Cardiac septum (tissue), 1 donor: ENCODE measurements around the gene SHISA9. TPM values are rescaled to one million over a fixed set of nuclear protein-coding genes. Genes with fewer than 3 reads are reported as not detected.

Experiments used
- DNase-seq: peaks from one replicate; pipeline ENCODE4 v3.0.0-alpha.2; 2020; ENCODE audit warnings: low spot score
- intact Hi-C: fragments of 100-400 bp; cut with DNase I; formaldehyde crosslinking; loops from one replicate; pipeline ENCODE4 v1.14.0; 2022
- total RNA-seq: library from RNA; stranded (reverse); fragmentation: NEBNext Ultra II Directional; extraction: Animal tissue kit (Norgen Biotek cat#: 25700); gene quantifications from one replicate; pipeline ENCODE4 v1.2.1, GENCODE V29; 2021
- donor health status: DM: no; HTN: no; CAD: no.

SHISA9 gene
- total RNA-seq, 1 donor from 2014 or later = 0.27 TPM

DNA sequence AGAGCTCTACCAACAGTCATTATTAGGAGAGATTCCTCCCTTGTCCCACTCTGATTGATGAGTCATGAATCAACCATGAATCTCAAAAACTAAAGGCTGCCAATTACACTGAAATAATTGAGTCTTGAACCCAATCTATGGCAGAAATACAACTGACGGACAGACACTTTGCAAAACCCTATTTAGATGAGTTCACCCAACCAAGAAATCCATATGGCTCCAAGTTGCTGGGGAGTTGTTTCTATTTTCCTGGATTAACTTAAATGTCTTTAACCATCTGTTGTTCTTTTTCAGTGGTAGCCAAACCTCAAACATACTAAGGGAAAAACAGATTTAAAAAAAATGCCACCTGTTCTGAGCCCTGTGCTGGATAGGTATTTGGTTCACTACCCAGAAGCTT is 151.0 kb downstream of the SHISA9 start:
- intact Hi-C loops = no loop called here
- DNase-seq = no peak

DNA sequence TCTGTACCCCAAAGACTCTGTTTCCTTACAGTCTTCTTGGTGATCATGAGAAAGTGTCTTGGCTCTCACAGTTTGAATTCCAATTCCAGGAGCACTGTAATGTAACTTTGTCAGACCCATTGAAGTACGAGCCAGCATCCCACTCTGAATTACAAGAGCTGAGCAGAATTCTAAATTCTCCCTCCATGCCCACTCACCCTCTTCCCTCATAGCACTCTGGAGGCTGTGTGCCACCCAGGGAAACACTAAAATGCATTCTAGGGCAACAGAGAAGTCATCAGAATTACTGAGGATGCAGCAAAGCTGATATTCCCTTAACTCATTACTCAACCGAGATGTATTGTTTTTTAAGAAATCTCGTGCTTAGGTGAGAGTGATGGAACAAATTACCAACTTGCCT is 154.1 kb downstream of the SHISA9 start:
- intact Hi-C loops = no loop called here
- no peak for DNase-seq

DNA sequence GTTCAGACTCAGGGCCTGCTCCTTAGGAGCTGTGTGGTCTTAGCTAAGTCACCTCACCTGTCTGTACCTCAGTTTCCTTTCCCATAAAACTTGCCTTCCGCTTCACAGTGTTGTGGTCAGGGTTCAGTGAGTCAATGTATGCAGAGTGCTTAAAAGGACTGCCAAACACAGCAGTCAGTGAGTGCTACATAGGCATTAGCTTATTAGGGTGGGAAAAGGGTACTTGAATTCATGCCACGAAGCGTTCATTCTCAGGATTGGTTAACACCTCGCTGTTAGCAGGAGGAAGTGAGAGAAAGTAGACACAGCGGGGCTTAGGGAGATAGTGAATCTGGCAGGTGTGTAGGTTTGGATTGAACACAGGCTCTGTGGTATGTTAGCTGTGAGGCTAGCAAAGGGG is 155.2 kb downstream of the SHISA9 start:
- intact Hi-C loops = no loop called here
- no peak for DNase-seq

DNA sequence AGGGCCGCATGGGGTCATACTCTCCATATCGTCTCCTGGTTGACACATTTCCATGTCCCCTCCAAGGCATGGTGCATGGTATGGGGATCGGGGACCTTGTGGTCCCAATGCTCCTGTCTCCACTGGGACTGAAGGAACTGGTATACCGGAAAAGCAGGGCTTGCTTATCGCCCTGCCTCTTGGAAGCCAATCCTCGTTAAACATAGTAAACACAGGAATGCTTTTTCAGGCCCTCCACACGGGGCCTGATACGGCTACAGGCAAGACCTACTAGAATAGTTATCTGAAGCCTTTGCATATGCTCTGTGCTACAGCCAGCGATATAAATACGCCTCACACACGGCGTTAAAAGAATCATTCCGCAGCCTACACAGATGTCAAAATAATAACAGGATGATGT is 159.5 kb downstream of the SHISA9 start:
- DNase-seq = no peak
- intact Hi-C loops = no loop called here

DNA sequence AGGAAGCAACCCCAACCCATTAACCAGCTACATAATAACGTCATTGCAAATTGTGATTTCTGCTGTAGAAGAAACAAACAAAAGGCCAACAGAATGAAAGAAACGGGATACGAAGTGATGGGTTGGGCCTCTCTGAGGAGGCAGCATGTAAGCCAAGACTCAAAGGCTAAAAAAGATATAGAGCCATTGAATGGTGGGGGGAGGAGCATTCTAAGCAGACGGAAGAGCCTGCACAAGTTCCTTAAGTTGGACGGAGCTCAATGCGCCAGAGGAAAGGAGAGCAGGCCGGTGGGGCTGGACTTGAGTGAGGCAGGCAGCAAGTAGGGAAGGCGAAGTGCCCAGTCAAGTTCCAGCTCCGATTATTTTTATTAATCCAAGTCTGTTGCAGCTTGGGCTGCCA is 160.3 kb downstream of the SHISA9 start:
- intact Hi-C loops = no loop called here
- no peak for DNase-seq

DNA sequence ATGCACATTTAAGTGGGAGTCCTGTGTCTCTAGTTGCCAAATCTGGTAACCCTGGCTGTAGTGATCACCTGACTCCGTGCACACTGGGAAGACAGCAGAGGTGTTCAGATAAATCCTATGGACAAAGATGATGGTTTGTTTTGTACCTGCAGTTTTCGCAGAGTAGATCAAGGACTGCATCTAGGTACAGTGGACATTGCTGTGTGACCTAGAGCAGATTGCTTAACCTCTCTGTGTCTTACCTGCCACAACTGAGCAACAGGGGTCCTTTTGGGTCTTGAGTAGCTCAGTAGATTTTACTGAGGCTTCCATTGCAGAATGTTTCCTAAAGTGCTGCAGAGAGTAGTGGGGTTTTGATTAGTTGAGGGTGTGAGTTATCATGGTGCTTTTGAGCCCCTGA is 160.8 kb downstream of the SHISA9 start:
- DNase-seq = no peak

DNA sequence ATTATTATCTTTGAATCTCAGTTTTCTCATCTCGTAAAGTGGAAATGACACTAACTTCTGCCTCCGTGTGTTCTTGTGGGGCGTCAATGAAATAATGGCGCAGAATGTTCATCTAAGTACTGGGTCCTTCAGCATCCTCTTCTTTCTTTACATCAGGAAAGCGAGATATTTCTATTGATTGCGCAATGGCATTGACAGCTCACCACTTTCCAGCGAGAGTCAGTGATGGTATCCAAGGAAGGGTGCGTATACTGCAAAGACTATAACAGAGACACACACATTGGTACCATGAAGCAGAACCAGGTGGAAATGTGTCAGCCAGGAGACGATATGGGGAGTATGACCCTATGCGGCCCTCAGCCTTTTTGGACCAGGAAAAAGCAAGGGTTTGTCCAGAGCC is 162.1 kb downstream of the SHISA9 start:
- intact Hi-C loops = no loop called here
- DNase-seq = no peak

More for the DNA sequence above, 160.8 kb downstream of the SHISA9 start:
- intact Hi-C loops = no loop called here

DNA sequence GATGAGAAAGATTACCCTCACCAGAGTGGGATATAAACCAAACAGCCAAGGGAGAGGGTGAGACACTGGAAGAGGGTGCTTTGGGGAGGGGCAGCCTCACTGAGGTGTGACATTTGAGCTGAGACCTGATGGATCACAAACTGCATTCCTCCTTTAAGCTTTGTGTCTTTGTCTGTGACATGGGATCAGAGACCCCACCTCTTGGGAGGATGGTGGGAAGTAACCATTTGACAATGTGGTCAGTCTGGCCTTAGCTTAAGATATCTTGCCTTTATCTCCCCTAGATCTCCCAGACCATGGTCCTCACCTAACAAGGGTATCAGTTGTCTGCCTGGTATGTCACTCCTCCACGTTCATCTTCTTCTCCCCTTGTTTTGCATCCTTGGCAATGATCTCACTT is 163.4 kb downstream of the SHISA9 start:
- no peak for DNase-seq
- intact Hi-C loops = no loop called here

DNA sequence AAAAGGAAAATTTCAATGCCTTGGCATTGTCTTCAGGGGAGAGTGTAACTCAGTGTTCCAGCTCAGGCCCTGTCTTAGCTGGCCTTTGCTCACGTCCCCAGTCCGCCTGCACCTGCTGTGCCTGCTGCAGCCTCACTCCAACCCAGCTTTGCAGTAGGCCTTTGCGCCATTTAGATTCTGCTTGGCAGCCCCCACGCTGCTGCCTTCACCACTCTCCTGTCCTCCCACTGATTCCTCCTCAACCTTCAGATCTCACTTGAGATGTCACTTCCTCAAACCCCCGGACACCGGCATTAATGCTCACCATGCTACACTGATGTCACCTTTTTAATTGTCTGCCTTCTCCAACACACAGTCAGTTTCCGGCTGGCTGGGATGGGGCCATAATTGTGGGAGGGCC is 166.2 kb downstream of the SHISA9 start:
- no peak for DNase-seq
- intact Hi-C loops = no loop called here

DNA sequence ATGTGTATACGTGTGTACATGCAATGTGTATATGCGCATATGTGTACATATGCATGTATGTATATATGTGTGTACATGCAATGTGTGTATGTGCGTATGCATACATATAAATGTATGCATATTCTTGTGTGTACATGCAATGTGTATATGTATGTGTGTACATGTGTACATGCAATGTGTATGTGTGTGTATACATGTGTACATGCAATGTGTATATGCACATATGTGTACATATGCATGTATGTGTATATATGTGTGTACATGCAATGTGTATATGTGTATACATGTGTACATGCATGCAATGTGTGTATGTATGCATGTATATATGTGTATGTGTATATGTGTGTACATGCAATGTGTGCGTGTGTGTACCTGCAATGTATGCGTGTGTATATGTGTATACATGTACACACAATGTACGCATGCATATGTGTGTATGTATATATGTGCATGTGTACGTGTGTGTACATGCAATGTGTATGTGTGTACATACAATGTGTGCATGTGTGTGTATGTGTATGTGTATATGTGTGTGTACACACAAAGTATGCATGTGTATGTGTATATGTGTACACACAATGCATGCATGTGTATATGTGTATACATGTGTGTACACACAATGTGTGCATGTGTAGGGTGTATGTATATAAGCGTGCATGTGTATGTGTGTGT is 167.7 kb downstream of the SHISA9 start:
- intact Hi-C loops = no loop called here

DNA sequence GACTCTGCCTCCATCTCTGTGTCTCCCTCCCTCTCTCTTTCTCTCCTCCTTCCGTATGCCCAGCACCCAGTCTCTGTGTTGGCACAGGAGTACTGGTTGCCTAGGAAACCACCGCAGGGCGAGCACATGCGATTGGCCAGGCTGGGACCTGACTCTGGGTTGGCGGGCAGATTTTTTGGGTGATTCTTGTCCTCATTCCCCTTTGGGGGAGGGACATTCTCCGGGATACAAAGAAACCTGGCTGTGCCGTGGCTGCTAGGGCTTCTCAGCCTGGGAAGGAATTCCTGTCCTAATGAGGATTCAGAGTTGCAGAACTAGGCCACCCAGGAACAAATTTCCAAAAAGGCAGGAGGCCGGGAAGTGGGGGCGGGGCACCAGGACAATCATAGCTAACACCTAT is 168.9 kb downstream of the SHISA9 start:
- intact Hi-C loops = no loop called here
- no peak for DNase-seq

More for the DNA sequence above, 167.7 kb downstream of the SHISA9 start:
- DNase-seq = no peak

DNA sequence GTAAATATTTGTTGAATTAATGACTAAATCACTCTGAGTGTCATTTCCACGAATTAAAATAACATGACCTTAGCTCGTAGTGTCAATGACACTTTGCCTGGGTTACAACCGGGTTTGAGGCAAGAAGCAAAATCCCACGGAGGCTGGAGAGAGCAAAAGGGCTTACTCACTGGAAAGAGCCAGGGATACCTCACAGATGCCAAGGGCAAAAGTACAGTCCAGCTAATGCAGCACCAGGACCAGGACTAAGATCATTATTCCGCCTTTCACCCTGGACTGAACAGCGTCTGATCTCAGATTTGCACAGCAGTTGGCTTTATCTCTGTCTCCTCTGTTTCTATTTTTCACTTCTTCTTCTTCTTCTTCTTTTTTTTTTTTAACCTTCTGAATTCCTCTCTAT is 175.5 kb downstream of the SHISA9 start:
- no peak for DNase-seq
- intact Hi-C loops = no loop called here

DNA sequence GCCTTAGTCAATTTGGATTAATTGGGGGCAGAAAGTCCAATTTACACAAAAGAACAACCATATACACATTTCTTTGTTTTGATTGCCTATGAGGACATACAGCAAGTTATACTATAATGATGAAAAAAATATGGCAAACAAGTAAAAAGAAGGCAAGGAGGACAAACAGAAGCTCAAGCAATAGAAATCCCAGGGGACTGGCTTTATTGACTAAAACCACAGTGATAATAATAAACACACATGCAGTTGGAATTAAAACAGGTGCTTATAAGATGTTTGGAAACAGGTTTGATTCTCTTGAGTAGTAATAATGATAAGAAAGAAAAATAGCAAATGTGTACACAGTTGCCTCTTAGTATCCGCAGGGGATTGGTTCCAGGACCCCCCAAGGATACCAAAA is 176.4 kb downstream of the SHISA9 start:
- intact Hi-C loops = no loop called here

DNA sequence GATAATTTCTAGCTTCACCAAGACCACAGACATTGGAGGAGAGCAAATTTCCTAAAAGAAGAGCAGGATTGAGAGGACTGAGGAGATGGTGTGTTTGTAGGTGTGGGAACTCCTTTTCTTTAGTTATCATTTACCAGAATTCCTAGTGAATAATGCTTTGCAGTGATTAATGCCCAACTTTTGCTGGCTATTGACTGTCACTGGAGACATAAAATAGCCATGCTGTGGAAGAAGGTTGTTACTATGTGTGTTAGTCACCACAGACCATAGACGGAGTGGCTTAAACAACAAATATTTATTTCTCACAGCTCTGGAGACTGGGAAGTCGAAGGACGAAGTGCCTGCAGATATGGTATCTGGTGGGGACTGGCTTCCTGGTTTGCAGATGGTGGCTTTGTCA is 179.1 kb downstream of the SHISA9 start:
- no peak for DNase-seq
- intact Hi-C loops = no loop called here

More for the DNA sequence above, 176.4 kb downstream of the SHISA9 start:
- DNase-seq = no peak

DNA sequence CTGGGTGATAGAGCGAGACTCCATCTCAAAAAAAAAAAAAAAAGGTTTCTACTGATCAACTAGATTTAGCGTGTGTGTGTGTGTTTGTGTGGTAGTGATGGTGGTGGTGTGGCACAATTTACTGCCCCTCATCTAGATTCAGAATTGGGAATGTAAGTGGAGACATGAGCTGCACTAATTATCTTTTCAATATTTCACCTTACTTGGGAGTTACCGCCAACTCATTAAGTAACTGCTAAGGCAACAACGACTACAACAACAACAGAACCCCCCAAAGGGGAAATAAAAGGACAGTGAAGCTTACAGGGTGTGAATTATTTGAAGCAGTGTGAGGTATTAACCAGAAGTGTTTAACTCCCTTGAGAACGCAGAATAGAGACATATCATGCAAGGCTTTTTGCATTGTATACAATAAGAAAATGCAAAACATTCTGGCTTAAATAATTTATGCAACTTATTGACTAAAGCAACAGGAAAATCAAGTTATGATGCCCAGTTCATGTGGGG is 180.5 kb downstream of the SHISA9 start:
- intact Hi-C loops = no loop called here

DNA sequence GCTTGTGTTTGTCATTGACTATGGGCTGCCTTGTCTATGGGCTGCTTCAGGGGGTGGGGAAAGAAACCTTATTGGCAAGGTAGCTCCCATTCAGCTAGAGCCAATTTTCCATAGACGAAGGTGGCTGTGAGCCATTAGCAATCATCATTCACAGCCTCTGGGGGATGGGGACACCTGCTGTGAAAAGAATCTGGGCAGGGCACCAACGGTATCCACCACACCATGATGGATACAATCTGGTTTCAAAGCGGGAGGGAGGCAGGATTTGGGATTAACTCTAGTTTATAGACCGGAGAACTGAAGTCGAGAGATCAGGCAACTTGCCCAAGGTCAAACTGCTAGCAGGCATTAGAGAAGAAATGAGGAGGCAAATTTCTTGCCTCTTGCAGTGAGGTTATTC is 182.3 kb downstream of the SHISA9 start:
- no peak for DNase-seq
- intact Hi-C loops = no loop called here

More for the DNA sequence above, 180.5 kb downstream of the SHISA9 start:
- no peak for DNase-seq

DNA sequence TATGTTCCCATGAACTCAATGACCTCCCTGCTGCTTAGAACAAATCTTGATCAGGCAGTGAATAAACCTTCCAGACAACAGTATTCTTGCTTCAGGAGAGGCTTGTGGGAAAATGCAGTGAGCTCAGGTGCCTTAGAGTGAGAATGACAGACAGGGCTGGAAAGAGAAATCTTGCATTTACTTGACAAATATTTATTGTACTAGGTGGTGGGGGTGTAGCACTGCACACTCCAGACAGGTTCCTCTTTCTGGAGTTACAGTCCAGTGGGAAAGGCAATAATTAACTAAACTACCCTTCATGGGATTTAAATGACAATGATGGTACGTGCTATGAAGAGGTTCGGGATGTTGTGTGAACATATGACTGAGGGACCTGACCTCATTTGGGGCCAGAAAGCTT is 182.9 kb downstream of the SHISA9 start:
- no peak for DNase-seq
- intact Hi-C loops = no loop called here

DNA sequence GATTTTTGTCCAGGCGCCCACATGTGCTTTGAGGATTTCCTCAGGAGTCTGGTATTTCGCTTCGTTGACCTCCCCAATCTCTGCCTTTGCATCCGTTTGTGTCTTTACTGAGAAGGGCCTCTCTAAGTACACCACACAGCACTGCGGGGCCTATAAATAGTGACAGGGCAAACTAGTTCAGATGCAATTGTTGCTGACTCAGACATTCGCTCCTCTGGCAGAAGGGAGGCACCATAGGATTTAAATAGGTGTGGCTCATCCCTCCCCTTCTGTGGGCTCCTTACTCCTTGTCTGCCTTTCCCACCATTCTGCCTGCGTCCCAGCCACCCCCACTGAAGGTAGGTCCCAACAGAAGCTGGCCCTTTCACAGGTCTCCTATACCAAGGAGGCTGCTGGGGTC is 192.3 kb downstream of the SHISA9 start:
- DNase-seq = no peak
- intact Hi-C loops = no loop called here

DNA sequence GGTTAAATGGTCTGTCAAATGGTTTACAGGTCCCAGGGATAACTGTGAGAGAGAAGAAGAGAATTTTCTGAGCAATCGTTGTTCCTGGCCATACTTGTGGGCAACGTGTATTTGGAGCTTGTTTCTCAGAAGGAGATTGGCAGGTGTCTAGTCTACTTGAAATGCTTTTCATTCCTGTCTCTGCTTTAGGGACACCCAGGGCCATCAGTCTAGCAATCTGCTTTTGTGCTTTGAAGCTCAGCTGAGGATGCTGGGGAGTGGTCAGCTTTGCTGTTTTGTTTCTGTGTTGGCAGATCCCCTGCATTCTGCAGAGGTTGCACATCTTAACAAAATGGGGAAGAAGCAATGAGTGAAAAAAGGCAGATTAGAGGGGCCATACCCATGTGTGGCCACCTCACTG is 193.7 kb downstream of the SHISA9 start:
- intact Hi-C loops = no loop called here
- DNase-seq = no peak

DNA sequence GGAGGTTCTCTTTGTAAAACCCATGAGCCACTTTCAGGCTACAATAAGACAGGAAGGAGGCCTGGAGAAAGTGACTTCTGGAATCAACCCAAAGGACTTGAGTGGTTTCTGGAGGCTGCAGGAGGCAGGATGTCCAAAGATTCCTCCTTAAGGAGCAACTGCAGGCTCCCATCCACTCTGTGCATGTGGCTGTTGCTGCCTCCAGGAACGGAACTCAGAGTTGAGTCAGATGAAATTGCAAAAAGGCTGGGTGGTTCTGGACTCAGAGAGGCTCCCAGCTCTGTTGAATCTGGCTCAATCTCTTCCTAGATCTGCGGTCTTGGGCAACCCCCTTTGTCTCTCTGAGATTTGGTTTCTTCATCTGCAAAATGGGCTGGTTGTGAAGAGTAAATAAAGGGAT is 197.1 kb downstream of the SHISA9 start:
- intact Hi-C loops = no loop called here
- no peak for DNase-seq

DNA sequence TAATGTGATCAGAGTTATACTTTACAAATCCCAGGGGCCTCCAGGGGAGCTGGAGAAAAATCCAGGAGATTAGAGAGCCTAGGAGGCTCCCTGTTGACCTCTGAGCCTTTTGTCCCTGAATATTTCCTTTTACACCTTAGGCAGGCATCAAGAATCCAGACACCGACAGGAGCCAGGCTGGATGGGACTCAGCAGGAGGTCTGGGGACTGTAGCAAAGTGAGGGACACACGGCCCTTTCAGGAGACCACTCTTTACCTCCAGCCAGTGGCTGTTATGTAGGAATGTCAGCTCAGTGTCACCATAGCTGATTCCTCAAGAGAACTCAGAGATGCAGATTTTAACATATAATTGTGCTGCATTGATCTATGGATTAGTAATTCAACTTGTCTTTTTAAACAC is 198.4 kb downstream of the SHISA9 start:
- intact Hi-C loops = no loop called here
- DNase-seq = no peak

DNA sequence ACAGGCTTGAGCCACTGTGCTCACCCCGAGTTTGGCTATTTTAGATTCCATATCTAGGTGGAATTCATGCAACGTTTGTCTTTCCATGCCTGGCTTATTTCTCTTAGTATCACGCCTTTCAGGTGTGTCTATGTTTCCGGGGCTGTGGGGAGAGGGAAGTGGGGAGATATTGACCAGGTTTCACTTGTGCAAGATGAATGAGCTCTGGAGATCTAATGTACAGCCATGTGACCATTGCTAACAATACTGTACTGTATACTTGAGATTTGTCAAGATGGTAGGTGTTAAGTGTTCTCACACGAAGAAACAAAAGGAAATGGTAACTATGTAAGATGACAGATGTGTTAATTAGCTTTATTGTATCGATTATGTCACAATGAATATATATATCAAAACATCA is 199.6 kb downstream of the SHISA9 start:
- intact Hi-C loops = no loop called here
- no peak for DNase-seq
